A549 (cell line): ENCODE measurements around the gene C5orf63.

Experiments
- CEBPB ChIP-seq, 2 experiments: fragments of >200 bp in 1 of 2; sonication (Bioruptor Twin) in 1 of 2; formaldehyde crosslinking in 1 of 2; IDR thresholded peaks; 2 replicates each; pipeline ENCODE4 v1.6.1; 2012 to 2016
- CTCF ChIP-seq: fragments of >200 bp; sonication (Bioruptor Twin); formaldehyde crosslinking; IDR thresholded peaks from 3 replicates; pipeline ENCODE4 v1.5.1; 2016
- ELK1 ChIP-seq: fragments of 150-350 bp; IDR thresholded peaks from 2 replicates; pipeline ENCODE4 v1.6.1; 2014; ENCODE audit warnings: low read depth, mild to moderate bottlenecking, low read length
- EP300 ChIP-seq, 2 experiments: fragments of >200 bp; sonication (Bioruptor Twin); formaldehyde crosslinking; IDR thresholded peaks; 2 replicates in 1 of 2; 3 replicates in 1 of 2; pipeline ENCODE4 v1.6.1; 2016 to 2017
- HDAC2 ChIP-seq: fragments of 200-600 bp; sonication (generic); IDR thresholded peaks from 2 replicates; pipeline ENCODE4 v1.6.1; 2016
- JUNB ChIP-seq: fragments of >200 bp; sonication (Bioruptor Twin); formaldehyde crosslinking; IDR thresholded peaks from 2 replicates; pipeline ENCODE4 v1.6.1; 2016
- MAFK ChIP-seq: fragments of 450-650 bp; IDR thresholded peaks from 2 replicates; pipeline ENCODE4 v1.6.1; 2014; ENCODE audit not compliant: partially characterized antibody
- MAX ChIP-seq: IDR thresholded peaks from 2 replicates; pipeline ENCODE4 v1.6.1; 2012
- NR3C1 ChIP-seq: fragments of >200 bp; sonication (Bioruptor Twin); formaldehyde crosslinking; IDR thresholded peaks from 3 replicates; pipeline ENCODE4 v1.6.1; 2017
- POLR2A ChIP-seq: IDR thresholded peaks from 2 replicates; pipeline ENCODE4 v1.6.1; 2012; ENCODE audit warnings: mild to moderate bottlenecking, low read length
- POLR2AphosphoS2 ChIP-seq: conservative IDR thresholded peaks from 2 replicates; pipeline ENCODE4 v1.6.1; 2012; ENCODE audit warnings: low read length, improper control_type of control experiment, inconsistent platforms
- RAD21 ChIP-seq, 2 experiments: fragments of >200 bp in 1 of 2; sonication (Bioruptor Twin) in 1 of 2; formaldehyde crosslinking in 1 of 2; IDR thresholded peaks in 1 of 2; conservative IDR thresholded peaks in 1 of 2; 2 replicates in 1 of 2; 3 replicates in 1 of 2; pipeline ENCODE4 v1.6.1; 2012 to 2018; ENCODE audit warnings: inconsistent platforms in 1 of 2
- USF2 ChIP-seq: fragments of 450-650 bp; IDR thresholded peaks from 2 replicates; pipeline ENCODE4 v1.6.1; 2014; ENCODE audit warnings: antibody characterized with exemption
- ZSCAN20 ChIP-seq: fragments of 250-450 bp; sonication (Bioruptor Pico); IDR thresholded peaks from 2 replicates; pipeline ENCODE4 v1.8.0; 2022; ENCODE audit warnings: mild to moderate bottlenecking, moderate library complexity

GRCh38 chr5:127022846-127023245, 50.5 kb downstream of the C5orf63 start:
- TF ChIP-seq JUNB, result no peak
- no peak for TF ChIP-seq CEBPB (IDR thresholded peaks at IDR 0.05)
- no peak for TF ChIP-seq MAFK
- TF ChIP-seq CTCF, result no peak
- no peak for TF ChIP-seq RAD21 (conservative IDR thresholded peaks at IDR 0.05 in 1 of 2, IDR thresholded peaks at IDR 0.05 in 1 of 2)
- TF ChIP-seq ELK1, result no peak
- no peak for TF ChIP-seq MAX
- no peak for TF ChIP-seq EP300 (IDR thresholded peaks at IDR 0.05)
- no peak for TF ChIP-seq POLR2AphosphoS2
- no peak for TF ChIP-seq USF2
- TF ChIP-seq POLR2A, result no peak
- no peak for TF ChIP-seq NR3C1
- no peak for TF ChIP-seq HDAC2
- no peak for TF ChIP-seq ZSCAN20
